Right atrium auricular region (tissue), 2 donors: ENCODE results near the gene ARHGDIA. TPM values are rescaled to one million over a fixed set of nuclear protein-coding genes. Genes with fewer than 3 reads are reported as not detected.

ENCODE experiments used
- DNase-seq: peaks from one replicate; pipeline ENCODE4 v3.0.0-alpha.2; 2019; ENCODE audit warnings: low spot score
- H3K27ac ChIP-seq, 2 donors: fragments of 200-600 bp; sonication (generic); 1 replicate in 1 of 2; 2 replicates in 1 of 2; pipeline ENCODE4 v1.5.1; 2016 to 2019
- H3K27me3 ChIP-seq, 2 donors: fragments of 200-600 bp; sonication (generic); one replicate each; pipeline versions ENCODE4 v1.5.1 to v1.6.0; 2017 to 2019
- H3K36me3 ChIP-seq: fragments of 200-600 bp; sonication (generic); one replicate; pipeline ENCODE4 v1.5.1; 2016
- H3K4me1 ChIP-seq, 2 donors: fragments of 200-600 bp; sonication (generic); one replicate each; pipeline versions ENCODE4 v1.5.1 to v1.6.0; 2017 to 2019
- H3K4me3 ChIP-seq, 2 donors: fragments of 200-600 bp; sonication (generic); 1 replicate in 1 of 2; 2 replicates in 1 of 2; pipeline ENCODE4 v1.5.1; 2017 to 2019; ENCODE audit warnings: mild to moderate bottlenecking in 1 of 2, moderate library complexity in 1 of 2
- H3K9me3 ChIP-seq, 2 donors: fragments of 200-600 bp; sonication (generic); one replicate each; pipeline ENCODE4 v1.5.1; 2019
- CTCF ChIP-seq, 2 donors: fragments of 200-600 bp; sonication (generic); IDR thresholded peaks; one replicate each; pipeline ENCODE4 v1.5.1; 2019; ENCODE audit warnings: antibody characterized with exemption in 2 of 2
- total RNA-seq, 2 donors: library from RNA; depleted of rRNA; stranded (reverse); fragments of >200 nt; gene quantifications; one replicate each; pipeline ENCODE4 v1.1.0, GENCODE V29; 2016

Gene ARHGDIA
- total RNA-seq, 2 donors from 2014 or later: 59.4 to 145 TPM

GRCh38 chr17:81863833-81864768 lies 7.0 kb downstream of the ARHGDIA start:
- no peaks in the 10 kb centered on the region for H3K27me3 ChIP-seq
- no peak for TF ChIP-seq CTCF (IDR thresholded peaks at IDR 0.05)
- no peak overlapping the region for H3K4me3 ChIP-seq
- H3K36me3 ChIP-seq: peaks cover 16% of the 10 kb centered on the region
- H3K4me1 ChIP-seq: peaks cover 0 to 59% of the 10 kb centered on the region in 2 donors
- no peak overlapping the region for H3K27ac ChIP-seq
- no peak for DNase-seq
- no peaks in the 10 kb centered on the region for H3K9me3 ChIP-seq

- Histone ChIP-seq H3K9me3 (no peaks in the 10 kb centered on the region), H3K27ac (no peak overlapping the region), H3K4me3 (no peak overlapping the region), H3K36me3 (peaks cover 15% of the 10 kb centered on the region), H3K4me1 (peaks cover 0 to 59% of the 10 kb centered on the region in 2 donors), H3K27me3 (no peaks in the 10 kb centered on the region)
- no peak for DNase-seq
- no peak for TF ChIP-seq CTCF (IDR thresholded peaks at IDR 0.05)
Observed at GRCh38 chr17:81863123-81863675, 7.9 kb downstream of the ARHGDIA start.

- Histone ChIP-seq H3K4me1 (peaks cover 0 to 46% of the 10 kb centered on the region in 2 donors), H3K27me3 (no peaks in the 10 kb centered on the region), H3K4me3 (peak overlapping the region; percentile 65 to 86), H3K36me3 (peaks cover 30% of the 10 kb centered on the region), H3K9me3 (no peaks in the 10 kb centered on the region), H3K27ac (peak overlapping the region; percentile 96 to 99)
- peak; percentile 84 for DNase-seq
- TF ChIP-seq CTCF (IDR thresholded peaks at IDR 0.05): no peak
Observed at GRCh38 chr17:81860756-81861568, 10.2 kb downstream of the ARHGDIA start.

GRCh38 chr17:81859906-81860755 lies 11.0 kb downstream of the ARHGDIA start, which contains the start of gene P4HB:
TSS of gene P4HB (minus strand) at chr17:81860535. CDS start at chr17:81860471, 64 bp downstream.
- peak; percentile 100 for DNase-seq
- Histone ChIP-seq H3K4me3 (peak within 1 kb of the TSS; percentile 91 to 97), H3K27ac (peak within 1 kb of the TSS; percentile 96 to 99), H3K9me3 (no peaks in the 10 kb centered on the region), H3K27me3 (no peaks in the 10 kb centered on the region), H3K36me3 (peaks cover 38% of the 10 kb centered on the region), H3K4me1 (peaks cover 0 to 47% of the 10 kb centered on the region in 2 donors)
- no peak for TF ChIP-seq CTCF (IDR thresholded peaks at IDR 0.05)
